ENCODE measurements around the gene C2orf81.

GRCh38 chr2:74444498-74445318 lies 23.3 kb upstream of the C2orf81 start:
- no peak for TF ChIP-seq CTCF (IDR thresholded peaks at IDR 0.05)
- TF ChIP-seq YY1 (IDR thresholded peaks at IDR 0.05; ENCODE audit: low read depth): no peak
- TF ChIP-seq MAX (IDR thresholded peaks at IDR 0.05; ENCODE audit: low read depth): no peak
- no peak for TF ChIP-seq TEAD4 (IDR thresholded peaks at IDR 0.05; ENCODE audit: borderline replicate concordance, insufficient read depth)
- no peak for TF ChIP-seq TAF1 (IDR thresholded peaks at IDR 0.05; ENCODE audit: borderline replicate concordance, low read depth, low read length)
